GM18511 (cell line): Measurements from ENCODE around the gene MN1.

ENCODE experiments used
- ATAC-seq: cut with Tn5 transposase; IDR thresholded peaks from one replicate; pipeline ENCODE4 v1.9.1; 2021; ENCODE audit warnings: mild to moderate bottlenecking, moderate library complexity; ENCODE audit not compliant: unreplicated experiment

The MN1 gene

GRCh38 chr22:27827604-27828587, 26.3 kb upstream of the MN1 start:
- no peak for ATAC-seq

GRCh38 chr22:27825174-27825573, 23.6 kb upstream of the MN1 start:
- no peak for ATAC-seq

- ATAC-seq = no peak
Measured at GRCh38 chr22:27823221-27823620, 21.7 kb upstream of the MN1 start.

GRCh38 chr22:27820896-27821866, 19.6 kb upstream of the MN1 start:
- ATAC-seq = no peak

DNA sequence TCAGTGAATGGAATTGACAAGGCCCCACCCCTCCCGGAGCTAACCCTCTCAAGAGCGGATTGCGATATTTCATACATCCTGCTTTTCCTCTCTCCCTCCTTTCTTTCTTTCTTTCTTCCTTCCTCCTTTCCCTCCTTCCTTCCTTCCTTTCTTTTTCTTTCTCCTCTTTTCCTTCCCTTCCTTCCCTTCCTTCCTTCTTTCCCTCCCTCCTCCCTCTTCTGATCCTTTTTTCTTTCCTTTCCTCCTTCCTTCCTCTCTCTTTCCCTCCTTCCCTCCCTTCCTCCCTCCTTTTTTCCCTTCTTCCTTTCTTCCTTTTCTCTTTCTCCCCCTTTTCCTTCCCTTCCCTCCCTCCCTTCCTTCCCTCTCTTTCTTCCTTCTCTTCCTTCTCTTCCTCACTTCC, 15.0 kb upstream of the MN1 start:
- no peak for ATAC-seq

DNA sequence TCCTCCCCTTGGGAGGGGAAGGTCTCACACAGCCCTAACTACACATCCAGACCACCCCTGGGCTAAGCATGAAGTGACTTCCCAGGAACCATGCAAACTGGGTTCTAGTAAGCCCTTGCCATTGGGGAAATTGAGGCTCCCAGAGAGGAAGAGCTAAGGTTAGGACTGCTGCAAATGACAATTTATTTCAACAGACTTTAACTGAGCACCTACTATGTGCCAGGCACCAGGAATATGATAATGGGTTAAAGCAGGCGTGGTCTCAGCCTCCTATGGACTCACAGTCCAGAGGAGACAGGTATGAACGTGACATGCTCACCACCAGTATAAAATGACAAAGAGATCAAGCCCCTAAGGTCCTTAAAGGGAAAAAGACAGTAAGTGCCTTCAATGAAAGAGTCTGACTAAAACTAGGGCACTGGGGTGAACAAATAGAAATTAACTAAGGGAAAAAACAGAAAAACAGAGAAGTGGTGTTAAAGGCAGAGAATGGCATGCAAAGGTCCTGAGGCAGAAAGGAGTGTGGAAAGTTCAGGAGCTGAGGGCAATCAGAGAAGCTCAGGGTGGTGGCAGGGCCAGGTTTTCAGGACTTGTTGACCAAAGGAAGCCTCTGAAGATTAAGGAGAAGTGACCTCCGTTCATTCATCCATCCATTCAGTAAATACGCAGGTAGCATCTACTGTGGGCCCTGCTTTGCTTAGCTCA, 14.4 kb upstream of the MN1 start:
- ATAC-seq = no peak

- no peak for ATAC-seq
Measured at GRCh38 chr22:27814993-27815392, 13.4 kb upstream of the MN1 start.

GRCh38 chr22:27811778-27812177, 10.2 kb upstream of the MN1 start:
- ATAC-seq = no peak

DNA sequence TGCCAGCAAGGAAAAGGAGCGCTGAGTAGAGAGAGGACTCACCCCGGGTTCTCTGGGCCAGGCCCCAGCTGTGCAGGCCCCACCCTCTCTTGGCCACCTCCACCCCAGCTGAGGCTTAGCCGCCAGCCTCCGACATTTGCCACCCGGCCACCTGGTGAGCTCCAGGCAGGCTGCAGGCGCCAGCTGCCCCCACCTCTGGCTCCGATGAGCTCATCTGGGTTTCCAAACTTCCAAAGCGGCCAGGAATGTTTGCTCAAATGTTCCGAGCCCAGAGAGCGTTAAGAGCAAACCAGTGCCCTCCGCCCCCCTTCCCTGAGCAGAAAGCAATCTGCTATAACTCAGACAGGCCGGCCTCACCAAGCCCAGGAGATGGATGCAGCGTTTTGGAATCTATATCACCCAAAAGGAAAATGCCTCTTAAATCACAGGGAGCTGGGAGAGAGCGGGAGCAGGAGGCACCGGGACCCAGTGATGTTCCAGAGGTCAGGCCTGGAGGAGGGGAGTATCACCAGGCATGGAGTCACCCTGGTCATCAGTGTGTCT, 9.1 kb upstream of the MN1 start:
- no peak for ATAC-seq

DNA sequence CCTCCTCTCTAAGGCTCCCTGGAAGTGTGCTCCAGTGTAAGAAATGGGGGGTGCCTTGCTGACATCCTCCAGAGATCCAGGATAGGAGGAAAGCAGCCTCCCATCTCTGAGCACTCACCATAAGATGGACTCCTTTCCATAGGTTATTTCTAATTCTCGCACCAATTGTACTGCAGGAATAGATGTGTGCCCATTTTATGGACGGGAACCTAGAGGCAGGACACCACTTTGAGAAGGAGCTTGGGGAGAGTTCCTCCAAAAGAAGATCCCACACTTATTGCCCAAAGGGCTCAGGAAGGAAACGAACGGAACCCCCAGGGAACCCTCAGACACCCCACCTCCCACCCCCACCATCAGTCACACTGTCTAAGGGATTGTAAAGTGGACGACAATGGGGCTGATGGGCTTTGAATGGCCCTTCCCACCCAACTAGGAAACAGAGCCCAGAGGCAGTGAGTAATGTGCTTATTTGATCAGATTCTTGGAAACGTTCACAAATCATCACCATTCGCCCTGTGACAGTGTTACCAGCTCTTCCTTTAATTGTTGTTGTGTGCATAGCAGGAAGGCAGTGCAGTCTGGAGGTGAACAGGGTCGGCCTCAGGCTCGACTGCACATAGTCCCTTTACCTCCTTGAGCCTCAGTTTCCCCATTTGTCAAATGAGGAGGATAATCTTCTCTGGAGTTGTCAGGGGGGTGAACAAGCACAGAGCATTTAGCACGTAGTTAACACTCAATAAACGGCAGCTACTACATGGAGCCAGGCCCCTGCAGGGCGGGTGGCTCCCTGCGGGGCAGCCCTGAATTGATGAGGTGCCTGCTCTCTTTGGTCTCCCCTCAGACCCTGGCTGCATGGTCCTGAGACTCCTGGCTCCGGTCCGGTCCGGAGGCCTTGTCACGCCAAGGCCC, 8.4 kb upstream of the MN1 start:
- ATAC-seq = no peak

- no peak for ATAC-seq
Measured at GRCh38 chr22:27809226-27809603, 7.7 kb upstream of the MN1 start.

DNA sequence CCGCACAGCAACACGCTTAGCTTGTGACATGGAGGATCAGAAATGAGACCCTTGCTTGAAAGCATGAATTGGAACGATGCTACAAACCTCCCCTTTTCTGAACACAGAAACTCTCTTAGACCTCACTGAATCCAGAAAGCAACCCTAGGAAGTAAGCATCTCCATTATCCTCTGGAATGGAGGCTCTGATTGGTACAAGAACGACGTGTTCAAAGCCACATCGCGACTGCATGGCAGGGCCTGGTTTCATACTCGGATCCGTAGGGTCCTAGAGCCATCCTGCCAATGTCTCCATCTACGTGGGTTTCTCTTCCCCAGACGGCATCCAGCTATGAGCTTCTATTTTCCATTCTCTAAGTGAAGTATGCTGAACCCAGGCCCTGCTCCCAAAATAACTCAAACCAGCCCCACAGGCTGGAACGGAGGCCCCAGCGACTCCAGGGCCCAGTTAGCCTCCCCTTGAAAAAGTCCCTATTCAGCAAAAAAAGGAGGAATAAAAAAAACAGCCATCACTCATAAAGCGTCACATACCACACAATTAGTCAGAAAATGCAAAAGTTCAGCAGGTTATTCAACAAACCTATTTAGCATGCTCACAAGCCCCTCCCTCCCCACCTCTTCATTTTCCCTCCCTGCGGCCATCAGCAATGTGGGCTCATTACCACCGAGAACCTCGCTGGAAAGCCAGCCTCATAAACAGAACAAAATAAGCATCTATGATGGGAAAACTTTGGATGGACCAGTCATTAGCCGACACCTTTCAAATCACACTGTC, 7.1 kb upstream of the MN1 start:
- ATAC-seq = no peak

DNA sequence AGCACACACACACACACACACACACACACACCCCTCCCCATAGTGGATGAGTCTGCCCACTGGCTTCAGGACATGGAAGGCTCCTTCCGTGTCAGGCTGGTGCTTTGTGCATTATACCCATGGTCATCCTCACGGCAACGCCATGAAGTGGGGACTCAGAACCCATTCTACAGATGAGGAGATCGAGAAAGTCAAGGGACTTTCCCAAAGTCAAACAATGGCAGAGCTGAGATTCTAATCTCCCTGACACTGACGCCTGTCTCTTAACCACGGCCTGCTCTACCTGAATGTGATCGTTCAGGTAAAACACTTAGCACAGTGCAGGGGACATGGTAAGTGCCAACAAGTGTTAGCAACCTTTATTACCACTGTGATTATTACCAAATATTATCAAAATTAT, 4.3 kb upstream of the MN1 start:
- no peak for ATAC-seq

DNA sequence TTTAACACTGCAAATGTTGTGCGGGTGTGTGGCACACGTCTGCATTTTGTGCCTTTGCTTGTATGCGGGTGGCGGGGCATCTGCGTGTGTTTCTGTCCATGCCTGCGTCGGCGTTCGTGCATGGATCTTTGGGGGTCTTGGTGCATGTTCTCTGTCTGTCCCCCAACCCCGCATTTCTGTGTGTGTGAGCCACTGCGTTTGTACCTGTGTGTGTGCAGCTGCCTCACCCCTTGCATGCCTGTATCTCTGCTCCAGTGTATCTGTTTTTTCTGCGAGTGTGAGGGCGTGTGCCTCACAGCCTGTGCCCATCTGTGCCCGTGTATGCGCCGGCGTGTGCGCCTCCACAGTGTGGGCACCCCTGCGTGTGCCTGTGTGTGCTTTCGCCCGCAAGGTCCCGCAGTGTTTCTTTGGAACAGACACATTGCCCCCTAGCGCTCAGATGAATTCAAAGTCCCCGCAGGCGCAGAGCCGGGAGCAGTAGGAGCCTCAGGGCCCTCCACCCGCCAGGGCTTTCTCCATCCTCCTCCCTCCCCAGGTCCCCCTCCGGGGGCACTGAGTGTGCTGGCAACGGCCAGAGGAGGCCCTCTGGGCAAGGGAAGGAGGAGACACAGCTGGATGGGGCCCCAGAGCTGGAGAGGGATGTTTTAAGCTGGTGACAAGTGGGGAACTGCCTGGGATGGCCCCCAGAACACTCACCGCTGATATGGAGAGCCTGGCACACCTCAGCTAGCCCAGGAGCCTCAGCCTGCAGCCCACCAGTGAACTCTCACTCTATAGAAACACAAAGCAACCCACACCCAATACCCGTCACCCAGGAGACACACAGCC, 3.1 kb upstream of the MN1 start:
- no peak for ATAC-seq

DNA sequence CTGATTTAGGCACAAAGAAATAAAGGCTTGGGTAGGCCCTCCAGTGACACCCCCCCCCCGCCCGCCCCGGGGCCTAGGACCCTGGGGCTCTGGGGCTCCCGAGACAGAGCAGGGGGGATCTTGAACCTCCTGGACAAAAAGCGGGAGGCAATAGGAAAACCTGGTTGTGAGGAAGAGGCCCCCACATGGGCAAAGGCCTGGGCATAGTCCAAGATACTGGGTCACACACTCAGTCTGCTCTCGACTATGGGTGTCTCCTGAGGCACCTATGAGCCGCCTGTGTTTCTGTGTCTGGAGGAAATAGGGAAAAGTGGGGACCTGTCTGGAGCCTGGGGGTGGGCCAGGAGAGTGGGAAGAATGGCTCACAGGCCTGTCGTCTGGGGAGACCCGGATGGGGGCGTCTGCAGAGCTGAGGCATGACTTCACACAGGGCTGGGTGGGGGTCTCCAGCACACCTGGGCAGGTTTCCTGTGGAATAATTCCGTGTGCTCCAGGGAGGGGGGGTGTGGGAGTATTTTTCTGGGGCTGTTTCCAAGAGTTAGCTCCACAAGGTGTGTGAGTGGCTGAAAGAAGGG, 2.4 kb upstream of the MN1 start:
- ATAC-seq = no peak

GRCh38 chr22:27802346-27803073, 954 bp upstream of the MN1 start:
- no peak for ATAC-seq

DNA sequence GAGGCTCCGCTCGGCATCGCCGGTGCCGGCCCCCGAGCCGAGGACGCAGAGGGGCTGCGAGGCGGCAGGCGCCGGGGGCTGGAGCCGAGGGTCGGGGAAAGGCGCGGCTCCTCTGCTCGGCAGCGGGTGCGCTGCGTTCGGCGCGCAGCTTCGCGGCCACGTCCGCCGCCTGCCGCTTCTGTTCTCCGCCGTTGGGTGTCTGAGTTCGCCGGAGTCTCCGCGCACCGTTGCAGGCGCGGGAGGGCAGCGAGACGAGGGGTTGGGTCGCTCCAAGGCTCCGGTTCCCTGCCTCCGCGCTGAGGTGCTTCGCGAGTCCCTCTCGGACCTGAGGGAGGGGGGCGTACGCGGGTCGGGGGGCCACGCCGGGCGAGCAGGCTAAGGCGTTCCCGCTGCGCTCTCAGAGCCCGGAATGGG, 347 bp downstream of the MN1 start:
- no peak for ATAC-seq
